HG03196 (cell line): Measurements from ENCODE around the gene MST1.

Experiments
- ATAC-seq: cut with Tn5 transposase; IDR thresholded peaks from one replicate; pipeline ENCODE4 v1.9.1; 2021; ENCODE audit not compliant: unreplicated experiment

Gene MST1

GRCh38 chr3:49658711-49659110, 30.6 kb downstream of the MST1 start:
- ATAC-seq = no peak

DNA sequence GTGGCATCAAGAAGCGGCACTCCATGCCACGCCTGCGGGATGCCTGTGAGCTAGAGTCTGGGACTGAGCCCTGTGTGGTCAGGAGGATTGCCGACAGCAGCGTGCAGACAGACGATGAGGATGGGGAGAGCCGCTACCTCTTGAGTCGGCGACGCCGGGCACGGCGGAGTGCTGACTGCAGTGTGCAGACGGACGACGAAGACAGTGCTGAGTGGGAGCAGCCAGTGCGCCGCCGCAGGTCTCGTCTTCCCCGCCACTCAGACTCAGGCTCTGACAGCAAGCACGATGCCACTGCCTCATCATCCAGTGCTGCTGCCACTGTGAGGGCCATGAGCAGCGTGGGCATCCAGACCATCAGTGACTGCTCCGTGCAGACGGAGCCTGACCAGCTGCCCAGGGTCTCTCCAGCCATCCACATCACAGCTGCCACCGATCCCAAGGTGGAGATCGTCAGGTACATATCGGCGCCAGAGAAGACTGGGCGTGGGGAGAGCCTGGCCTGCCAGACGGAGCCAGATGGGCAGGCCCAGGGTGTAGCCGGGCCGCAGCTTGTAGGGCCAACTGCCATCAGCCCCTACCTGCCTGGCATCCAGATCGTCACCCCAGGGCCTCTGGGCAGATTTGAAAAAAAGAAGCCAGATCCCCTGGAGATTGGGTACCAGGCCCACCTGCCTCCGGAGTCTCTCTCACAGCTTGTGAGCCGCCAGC, 31.9 kb downstream of the MST1 start:
- no peak for ATAC-seq

DNA sequence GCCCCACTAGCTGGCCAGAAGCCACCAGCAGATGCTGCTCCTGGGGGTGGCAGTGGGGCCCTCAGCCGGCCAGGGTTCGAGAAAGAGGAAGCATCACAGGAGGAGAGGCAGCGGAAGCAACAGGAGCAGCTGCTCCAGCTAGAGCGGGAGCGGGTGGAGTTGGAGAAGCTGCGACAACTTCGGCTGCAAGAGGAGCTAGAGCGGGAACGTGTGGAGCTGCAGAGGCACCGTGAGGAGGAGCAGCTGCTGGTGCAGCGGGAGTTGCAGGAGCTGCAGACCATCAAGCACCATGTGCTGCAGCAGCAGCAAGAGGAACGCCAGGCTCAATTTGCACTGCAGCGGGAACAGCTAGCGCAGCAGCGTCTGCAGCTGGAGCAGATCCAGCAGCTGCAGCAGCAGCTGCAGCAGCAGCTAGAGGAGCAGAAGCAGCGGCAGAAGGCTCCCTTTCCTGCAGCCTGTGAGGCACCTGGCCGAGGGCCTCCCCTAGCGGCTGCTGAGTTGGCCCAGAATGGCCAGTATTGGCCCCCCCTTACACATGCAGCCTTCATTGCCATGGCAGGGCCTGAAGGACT, 32.6 kb downstream of the MST1 start:
- ATAC-seq = no peak

GRCh38 chr3:49655731-49656285, 33.5 kb downstream of the MST1 start:
- no peak for ATAC-seq

- no peak for ATAC-seq
Measured at GRCh38 chr3:49654955-49655556, 34.2 kb downstream of the MST1 start.

GRCh38 chr3:49654176-49654825, 35.0 kb downstream of the MST1 start:
- no peak for ATAC-seq

DNA sequence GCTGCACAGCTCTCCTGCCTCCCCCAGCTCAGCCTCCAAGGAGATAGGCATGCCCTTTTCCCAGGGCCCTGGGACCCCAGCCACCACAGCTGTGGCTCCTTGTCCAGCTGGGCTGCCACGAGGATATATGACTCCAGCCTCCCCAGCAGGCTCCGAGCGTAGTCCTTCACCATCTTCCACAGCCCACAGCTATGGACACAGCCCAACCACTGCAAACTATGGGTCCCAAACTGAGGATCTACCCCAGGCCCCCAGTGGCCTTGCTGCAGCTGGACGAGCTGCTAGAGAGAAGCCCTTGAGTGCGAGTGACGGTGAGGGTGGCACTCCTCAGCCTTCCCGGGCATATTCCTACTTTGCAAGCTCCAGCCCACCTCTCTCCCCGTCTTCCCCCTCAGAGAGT, 35.7 kb downstream of the MST1 start:
- ATAC-seq = no peak

- no peak for ATAC-seq
Measured at GRCh38 chr3:49652903-49653415, 36.3 kb downstream of the MST1 start.

- ATAC-seq = no peak
Measured at GRCh38 chr3:49652218-49652902, 36.9 kb downstream of the MST1 start.

- no peak for ATAC-seq
Measured at GRCh38 chr3:49650637-49651036, 38.6 kb downstream of the MST1 start.

DNA sequence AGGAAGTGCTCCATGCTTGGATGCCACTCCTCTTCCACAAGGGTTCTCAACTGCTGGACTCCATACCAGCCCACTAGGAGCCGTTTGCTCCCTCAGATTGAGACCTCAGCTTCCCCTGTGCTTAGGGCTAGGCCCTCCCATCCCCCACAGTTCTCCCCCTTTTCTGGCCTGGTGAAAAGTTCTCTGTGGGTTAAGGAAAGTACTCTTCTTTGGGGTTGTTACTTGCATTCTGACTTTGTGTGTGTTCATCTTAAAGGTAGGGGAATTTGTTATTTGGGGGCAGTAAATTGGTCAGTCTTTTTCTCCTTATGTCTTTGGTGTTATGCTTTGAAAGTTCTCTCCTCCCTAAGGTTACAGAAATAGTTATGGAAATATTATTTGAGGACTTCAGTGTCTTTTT, 39.1 kb downstream of the MST1 start:
- no peak for ATAC-seq

GRCh38 chr3:49649576-49649975, 39.7 kb downstream of the MST1 start:
- no peak for ATAC-seq

DNA sequence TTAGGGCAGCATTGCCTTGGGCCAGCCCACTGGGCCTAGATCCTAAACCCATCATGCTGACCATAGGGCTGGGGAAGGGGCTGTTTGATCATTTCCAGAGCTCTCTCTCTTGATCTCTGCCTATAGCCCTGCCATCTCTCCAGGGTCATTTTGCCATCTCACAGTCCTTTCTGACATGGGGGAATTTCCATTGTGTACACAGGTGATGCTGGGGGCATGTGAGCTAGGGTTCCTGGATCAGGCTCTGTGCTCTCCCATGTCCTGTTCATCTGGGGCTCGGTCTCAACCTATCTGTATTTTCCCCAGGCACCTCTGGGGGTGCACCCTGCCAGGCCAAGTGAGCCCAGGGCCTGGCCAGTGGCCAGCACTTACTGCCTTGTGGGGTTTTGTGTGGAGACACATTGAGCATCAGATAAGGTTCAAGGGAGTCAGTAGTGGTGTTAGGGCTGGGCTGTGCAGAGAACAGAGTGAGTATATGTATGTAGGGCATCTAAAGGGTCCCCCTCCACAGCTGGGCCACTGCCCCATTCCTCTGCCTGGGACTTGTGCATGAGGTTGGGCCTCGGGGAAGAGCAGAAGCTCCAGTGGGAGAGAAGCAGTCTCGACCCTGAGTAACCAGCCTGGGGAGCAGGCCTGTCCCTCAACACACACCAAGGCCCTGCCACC, 40.8 kb downstream of the MST1 start:
- ATAC-seq = no peak

DNA sequence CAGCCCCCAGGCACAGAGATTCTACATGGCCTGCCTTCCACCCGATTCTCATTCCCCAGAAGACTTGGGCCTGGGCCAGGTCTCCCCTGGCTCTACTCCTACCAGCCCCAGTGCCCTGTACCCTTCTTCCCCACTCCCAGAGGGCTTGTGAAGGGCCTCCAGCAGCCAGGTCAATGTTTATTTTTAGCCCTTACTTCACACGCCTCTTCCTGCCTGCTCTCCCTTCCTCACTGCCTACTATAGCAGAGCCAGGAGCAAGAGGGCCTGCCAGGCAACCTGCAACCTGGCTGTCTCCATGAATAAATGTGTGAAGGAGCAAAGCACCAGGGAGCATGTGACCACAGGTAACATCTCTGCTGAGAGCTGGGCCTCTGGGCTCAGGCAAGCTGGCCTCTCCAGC, 41.5 kb downstream of the MST1 start:
- ATAC-seq = no peak

DNA sequence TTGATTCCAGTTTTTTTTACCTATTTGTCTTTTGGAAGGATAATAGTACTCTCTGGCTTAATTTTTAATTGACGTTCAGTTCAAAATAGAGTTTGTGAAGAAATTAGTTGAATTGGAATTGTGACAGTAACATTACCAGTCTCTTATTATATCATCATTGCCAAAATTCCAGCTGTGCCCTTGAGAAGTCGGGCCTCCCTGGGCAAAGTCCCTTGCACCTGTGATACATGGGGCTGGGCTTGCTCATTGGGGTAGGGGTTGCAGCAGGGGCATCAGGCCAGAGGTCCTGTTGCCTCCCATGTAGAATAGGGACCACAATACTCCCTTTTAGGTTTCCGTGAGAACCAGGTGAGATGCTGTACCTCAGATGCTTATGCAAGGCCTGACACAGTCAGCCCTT, 43.0 kb downstream of the MST1 start:
- ATAC-seq = no peak

GRCh38 chr3:49644684-49645083, 44.6 kb downstream of the MST1 start:
- no peak for ATAC-seq

GRCh38 chr3:49642708-49643145, 46.5 kb downstream of the MST1 start:
- no peak for ATAC-seq

- no peak for ATAC-seq
Measured at GRCh38 chr3:49641921-49642707, 47.2 kb downstream of the MST1 start.

DNA sequence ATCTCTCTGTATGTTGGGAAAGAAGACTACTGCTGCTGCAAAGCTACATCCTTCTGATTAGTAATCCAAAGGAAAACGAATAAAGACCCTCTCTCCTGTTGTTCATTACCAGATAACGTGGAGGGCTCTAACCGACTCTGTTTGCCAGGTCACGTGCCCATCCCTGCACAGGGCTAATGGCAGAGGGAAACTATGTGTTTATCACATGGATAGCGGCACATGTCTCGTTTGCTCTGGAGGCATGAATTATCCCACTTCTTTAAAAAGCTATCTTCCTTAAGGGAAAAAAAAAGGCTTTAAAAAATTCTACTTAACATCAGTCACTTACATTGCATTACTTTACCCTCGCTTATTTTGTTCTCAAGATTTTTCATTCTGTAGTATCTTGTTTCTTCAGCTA, 48.0 kb downstream of the MST1 start:
- no peak for ATAC-seq

- no peak for ATAC-seq
Measured at GRCh38 chr3:49639551-49639950, 49.7 kb downstream of the MST1 start.
